ENCODE measurements around the gene PHF19. TPM values are rescaled to one million over a fixed set of nuclear protein-coding genes. Genes with fewer than 3 reads are reported as not detected.

PHF19 gene
- total and polyA plus RNA-seq, 2 donors (not counting 3 experiments of a cell fraction or from before 2014, with no cell fraction given) = 102 to 153 TPM

DNA sequence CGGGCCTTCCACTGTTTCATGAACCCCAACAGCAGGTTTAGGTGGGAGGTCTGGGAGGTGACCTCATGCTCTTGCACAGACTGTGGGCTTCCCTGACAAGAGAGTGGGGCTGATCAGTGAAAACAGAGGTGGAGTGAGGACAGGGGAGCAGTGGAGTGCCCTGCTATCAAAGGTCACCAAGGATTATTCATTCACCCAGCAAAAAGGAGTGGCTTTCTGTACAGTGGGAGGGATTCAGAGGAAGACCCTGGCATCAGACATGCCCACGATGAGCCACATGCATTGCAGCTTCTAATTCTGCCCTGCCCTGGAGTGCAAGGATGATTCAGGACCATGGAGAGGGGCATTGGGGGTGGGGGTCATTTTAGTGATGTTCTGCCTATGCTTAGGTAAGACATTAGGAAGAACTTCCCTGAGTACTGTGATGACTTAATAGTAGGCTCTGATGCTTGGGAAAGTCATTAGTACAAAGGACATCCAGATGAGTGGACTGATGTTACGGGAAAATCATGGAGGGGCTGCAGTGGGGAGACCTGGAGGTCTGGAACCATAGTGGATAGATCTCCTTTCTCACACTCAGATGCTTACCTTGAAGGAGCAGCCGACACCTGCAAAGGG, 36.8 kb upstream of the PHF19 start:
- intact Hi-C loops (cut with micrococcal nuclease) = no loop called here
- peaks cover 6% of the 10 kb centered on the region for H3K4me1 ChIP-seq (ENCODE audit: control insufficient read depth, extremely low read depth, insufficient read depth, low read length)
- H4K20me1 ChIP-seq (replicated peaks; ENCODE audit: control insufficient read depth, extremely low read depth, insufficient read depth, low read length) = no peaks in the 10 kb centered on the region
- H3K4me2 ChIP-seq (ENCODE audit: insufficient read depth, low read length) = no peak overlapping the region
- BruUV-seq (replicated peaks) = no TSS peak
- TF ChIP-seq JUN (IDR thresholded peaks at IDR 0.05; ENCODE audit: borderline replicate concordance, insufficient read depth, insufficient read length, low read depth) = no peak
- TF ChIP-seq, protein P1, sequence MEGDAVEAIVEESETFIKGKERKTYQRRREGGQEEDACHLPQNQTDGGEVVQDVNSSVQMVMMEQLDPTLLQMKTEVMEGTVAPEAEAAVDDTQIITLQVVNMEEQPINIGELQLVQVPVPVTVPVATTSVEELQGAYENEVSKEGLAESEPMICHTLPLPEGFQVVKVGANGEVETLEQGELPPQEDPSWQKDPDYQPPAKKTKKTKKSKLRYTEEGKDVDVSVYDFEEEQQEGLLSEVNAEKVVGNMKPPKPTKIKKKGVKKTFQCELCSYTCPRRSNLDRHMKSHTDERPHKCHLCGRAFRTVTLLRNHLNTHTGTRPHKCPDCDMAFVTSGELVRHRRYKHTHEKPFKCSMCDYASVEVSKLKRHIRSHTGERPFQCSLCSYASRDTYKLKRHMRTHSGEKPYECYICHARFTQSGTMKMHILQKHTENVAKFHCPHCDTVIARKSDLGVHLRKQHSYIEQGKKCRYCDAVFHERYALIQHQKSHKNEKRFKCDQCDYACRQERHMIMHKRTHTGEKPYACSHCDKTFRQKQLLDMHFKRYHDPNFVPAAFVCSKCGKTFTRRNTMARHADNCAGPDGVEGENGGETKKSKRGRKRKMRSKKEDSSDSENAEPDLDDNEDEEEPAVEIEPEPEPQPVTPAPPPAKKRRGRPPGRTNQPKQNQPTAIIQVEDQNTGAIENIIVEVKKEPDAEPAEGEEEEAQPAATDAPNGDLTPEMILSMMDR (IDR thresholded peaks at IDR 0.05; ENCODE audit: extremely low read depth in 1 of 2, insufficient read depth in 1 of 2, low read depth in 1 of 2, low read length in 2 of 2) = no peak
- no peak for TF ChIP-seq MYC (IDR thresholded peaks at IDR 0.05; ENCODE audit: low read depth, low read length)
- no peak for TF ChIP-seq GATA2 (IDR thresholded peaks at IDR 0.05; ENCODE audit: insufficient read depth, insufficient read length, low read depth, low read length)
- TF ChIP-seq EZH2 (IDR thresholded peaks at IDR 0.05; ENCODE audit: borderline replicate concordance, low read depth, low read length, severe bottlenecking) = no peak
- TF ChIP-seq POLR2AphosphoS5 (IDR thresholded peaks at IDR 0.05; ENCODE audit: insufficient read depth, low read depth, low read length) = no peak
- TF ChIP-seq POLR2A (IDR thresholded peaks at IDR 0.05; ENCODE audit: low read depth, low read length) = no peak
- TF ChIP-seq, protein P2, sequence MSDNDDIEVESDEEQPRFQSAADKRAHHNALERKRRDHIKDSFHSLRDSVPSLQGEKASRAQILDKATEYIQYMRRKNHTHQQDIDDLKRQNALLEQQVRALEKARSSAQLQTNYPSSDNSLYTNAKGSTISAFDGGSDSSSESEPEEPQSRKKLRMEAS (IDR thresholded peaks at IDR 0.05; ENCODE audit: insufficient read depth, insufficient read length) = no peak
- no peak for TF ChIP-seq FOS (IDR thresholded peaks at IDR 0.05; ENCODE audit: borderline replicate concordance, insufficient read depth, low read length)
- no peak overlapping the region for H3K9ac ChIP-seq (replicated peaks; ENCODE audit: extremely low read depth, insufficient read depth, low read length)
- H2AFZ ChIP-seq (ENCODE audit: low read depth, low read length) = no peak overlapping the region
- no peak overlapping the region for H3K27ac ChIP-seq (ENCODE audit: insufficient read depth, low read depth, low read length)
- dilution Hi-C loops (cut with MboI; ENCODE audit: extremely low pct_ligation_motif_present, low sequenced_read_pairs) = no loop called here
- ChIA-PET POLR2A (no interaction called here), CTCF (interaction anchor here (1.5 kb wide), 1 partner anchor 68 kb away, joined by 3 read pairs; no protein-coding TSS in a partner anchor)
- no peaks in the 10 kb centered on the region for H3K27me3 ChIP-seq (ENCODE audit: control insufficient read depth in 2 of 2, insufficient read depth in 2 of 2, low read length in 2 of 2)
- no peaks in the 10 kb centered on the region for H3K9me3 ChIP-seq (replicated peaks; ENCODE audit: control insufficient read depth, insufficient read depth, low read length)
- no peaks in the 10 kb centered on the region for H3K36me3 ChIP-seq (ENCODE audit: control insufficient read depth in 2 of 2, extremely low read depth in 1 of 2, insufficient read depth in 2 of 2, low read length in 2 of 2)
- no peaks in the 10 kb centered on the region for H3K79me2 ChIP-seq (ENCODE audit: control insufficient read depth, insufficient read depth, low read length)
- H3K9me1 ChIP-seq (replicated peaks; ENCODE audit: control insufficient read depth, extremely low read depth, insufficient read depth, low read length) = no peaks in the 10 kb centered on the region
- no peak overlapping the region for H3K4me3 ChIP-seq (replicated peaks in 1 of 3; ENCODE audit: insufficient read depth in 1 of 3, low read depth in 1 of 3, low read length in 3 of 3)
- DNase-seq (ENCODE audit: low read depth, low spot score) (no peak), FAIRE-seq (no peak)
